HepG2 (cell line): Measurements from ENCODE around the gene IFT122. TPM values are rescaled to one million over a fixed set of nuclear protein-coding genes. Genes with fewer than 3 reads are reported as not detected.
A peak's percentile ranks its signal among the peaks of the same experiment; 100 is the strongest.

Experiments
- ATF7-NPFF ChIP-seq: sonication (generic); formaldehyde crosslinking; IDR thresholded peaks from 2 replicates; pipeline ENCODE4 v1.8.1; 2023; ENCODE audit warnings: mild to moderate bottlenecking, low read depth, missing genetic modification reagents, moderate library complexity
- FIP1L1 ChIP-seq: fragments of 200-400 bp; formaldehyde crosslinking; IDR thresholded peaks from 2 replicates; pipeline ENCODE4 v1.6.1; 2018; ENCODE audit warnings: low read depth, mild to moderate bottlenecking, low read length, moderate library complexity, borderline replicate concordance; ENCODE audit not compliant: insufficient read depth
- GTF3A ChIP-seq: sonication (generic); formaldehyde crosslinking; conservative IDR thresholded peaks from 2 replicates; pipeline ENCODE4 v1.4.0; 2020; ENCODE audit warnings: mild to moderate bottlenecking, missing genetic modification reagents
- IRF2 ChIP-seq: IDR thresholded peaks from 2 replicates; pipeline ENCODE4 v1.6.1; 2018; ENCODE audit warnings: missing genetic modification reagents, missing compliant biosample characterization
- MYNN ChIP-seq: sonication (generic); formaldehyde crosslinking; IDR thresholded peaks from 2 replicates; pipeline ENCODE4 v1.4.0; 2020; ENCODE audit warnings: mild to moderate bottlenecking, low read depth, missing genetic modification reagents
- NFYC ChIP-seq: IDR thresholded peaks from 2 replicates; pipeline ENCODE4 v1.6.1; 2016; ENCODE audit warnings: missing genetic modification reagents, missing compliant biosample characterization
- PHB2 ChIP-seq: fragments of 450-650 bp; IDR thresholded peaks from 2 replicates; pipeline ENCODE4 v1.6.1; 2018; ENCODE audit not compliant: partially characterized antibody
- SRF ChIP-seq: IDR thresholded peaks from 2 replicates; pipeline ENCODE4 v1.6.1; 2011; ENCODE audit warnings: mild to moderate bottlenecking, low read depth, low read length, moderate library complexity
- WIZ ChIP-seq: sonication (generic); formaldehyde crosslinking; IDR thresholded peaks from 2 replicates; pipeline ENCODE4 v1.5.1; 2020; ENCODE audit warnings: mild to moderate bottlenecking, missing genetic modification reagents
- ZBTB3 ChIP-seq: sonication (generic); formaldehyde crosslinking; IDR thresholded peaks from 2 replicates; pipeline ENCODE4 v1.4.0; 2020; ENCODE audit warnings: low read depth, mild to moderate bottlenecking, moderate library complexity, missing genetic modification reagents, borderline replicate concordance
- ZNF205 ChIP-seq: IDR thresholded peaks from 2 replicates; pipeline ENCODE4 v1.6.1; 2018; ENCODE audit warnings: missing biosample characterization, missing genetic modification reagents
- ZNF232 ChIP-seq: sonication (generic); formaldehyde crosslinking; IDR thresholded peaks from 2 replicates; pipeline ENCODE4 v1.4.0; 2020; ENCODE audit warnings: missing genetic modification reagents, borderline replicate concordance
- ZNF234 ChIP-seq: sonication (generic); formaldehyde crosslinking; conservative IDR thresholded peaks from 2 replicates; pipeline ENCODE4 v1.5.1; 2020; ENCODE audit warnings: mild to moderate bottlenecking, missing genetic modification reagents
- ZNF431 ChIP-seq: sonication (generic); formaldehyde crosslinking; IDR thresholded peaks from 2 replicates; pipeline ENCODE4 v1.9.0; 2022; ENCODE audit warnings: missing genetic modification reagents, low read depth, mild to moderate bottlenecking, borderline replicate concordance
- ZNF619 ChIP-seq: sonication (generic); formaldehyde crosslinking; IDR thresholded peaks from 2 replicates; pipeline ENCODE4 v1.4.0; 2020; ENCODE audit warnings: mild to moderate bottlenecking, missing genetic modification reagents
- polyA plus RNA-seq, 8 experiments: library from polyadenylated mRNA; depleted of rRNA in 3 of 8; stranded (reverse) in 7 of 8; unstranded in 1 of 8; fragments of >200 nt; fragmentation: Illumina TruSeq in 4 of 8; extraction: Trizol in 4 of 8; gene quantifications; 2 replicates each; pipeline versions ENCODE4 v1.2.1 to v1.2.3, GENCODE V29; 2011 to 2016; ENCODE audit warnings: low read depth in 4 of 8, missing spikeins in 1 of 8, mixed read lengths in 1 of 8; ENCODE audit not compliant: insufficient read depth in 1 of 8
- total RNA-seq, 5 experiments: library from RNA; depleted of rRNA; stranded (reverse); fragments of >200 nt; fragmentation: Illumina TruSeq; extraction: Trizol; gene quantifications; 2 replicates each; pipeline ENCODE4 v1.2.3, GENCODE V29; 2016; ENCODE audit warnings: low read depth in 1 of 5
- TF ChIP-seq, protein P1 (sequence below): IDR thresholded peaks from 2 replicates; pipeline ENCODE4 v1.6.1; 2016; ENCODE audit warnings: low read depth, missing genetic modification reagents, missing compliant biosample characterization
- TF ChIP-seq, protein P2 (sequence below): sonication (generic); formaldehyde crosslinking; conservative IDR thresholded peaks from 2 replicates; pipeline ENCODE4 v1.8.1; 2023; ENCODE audit warnings: missing genetic modification reagents
- TF ChIP-seq, protein P3 (sequence below): sonication (generic); formaldehyde crosslinking; IDR thresholded peaks from 2 replicates; pipeline ENCODE4 v1.4.0; 2020; ENCODE audit warnings: missing genetic modification reagents
- TF ChIP-seq, protein P4 (sequence below): sonication (generic); formaldehyde crosslinking; IDR thresholded peaks from 2 replicates; pipeline ENCODE4 v1.5.0; 2020; ENCODE audit warnings: mild to moderate bottlenecking, missing genetic modification reagents
- TF ChIP-seq, protein P5 (sequence below): sonication (generic); formaldehyde crosslinking; IDR thresholded peaks from 2 replicates; pipeline ENCODE4 v1.4.0; 2020; ENCODE audit warnings: missing genetic modification reagents

The IFT122 gene
- total and polyA plus RNA-seq, 2 of the 13 experiments (the other 11 are each of a cell fraction or from before 2014, with no cell fraction given), result 10.1 to 10.3 TPM

DNA sequence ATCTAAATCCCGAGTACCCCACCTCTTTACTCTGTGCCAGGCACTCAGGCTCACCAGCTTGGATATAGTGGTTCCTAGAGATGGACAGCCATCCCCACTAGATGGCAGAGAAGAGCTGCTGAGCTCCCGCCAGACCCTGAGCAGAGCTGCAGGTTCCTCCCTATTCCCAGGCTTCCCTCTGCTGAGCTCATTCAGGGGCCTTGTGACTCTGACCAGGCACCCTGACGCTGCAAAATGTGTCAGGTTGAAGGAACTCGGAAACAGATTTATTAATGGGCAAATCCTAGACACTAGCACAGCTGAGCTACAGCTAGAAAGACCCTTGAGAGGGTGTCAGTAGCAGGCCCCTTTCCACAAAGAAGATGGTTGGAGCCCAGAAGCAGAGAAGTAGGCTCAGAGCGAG, 50.2 kb downstream of the IFT122 start (continued):
- TF ChIP-seq, protein P1, sequence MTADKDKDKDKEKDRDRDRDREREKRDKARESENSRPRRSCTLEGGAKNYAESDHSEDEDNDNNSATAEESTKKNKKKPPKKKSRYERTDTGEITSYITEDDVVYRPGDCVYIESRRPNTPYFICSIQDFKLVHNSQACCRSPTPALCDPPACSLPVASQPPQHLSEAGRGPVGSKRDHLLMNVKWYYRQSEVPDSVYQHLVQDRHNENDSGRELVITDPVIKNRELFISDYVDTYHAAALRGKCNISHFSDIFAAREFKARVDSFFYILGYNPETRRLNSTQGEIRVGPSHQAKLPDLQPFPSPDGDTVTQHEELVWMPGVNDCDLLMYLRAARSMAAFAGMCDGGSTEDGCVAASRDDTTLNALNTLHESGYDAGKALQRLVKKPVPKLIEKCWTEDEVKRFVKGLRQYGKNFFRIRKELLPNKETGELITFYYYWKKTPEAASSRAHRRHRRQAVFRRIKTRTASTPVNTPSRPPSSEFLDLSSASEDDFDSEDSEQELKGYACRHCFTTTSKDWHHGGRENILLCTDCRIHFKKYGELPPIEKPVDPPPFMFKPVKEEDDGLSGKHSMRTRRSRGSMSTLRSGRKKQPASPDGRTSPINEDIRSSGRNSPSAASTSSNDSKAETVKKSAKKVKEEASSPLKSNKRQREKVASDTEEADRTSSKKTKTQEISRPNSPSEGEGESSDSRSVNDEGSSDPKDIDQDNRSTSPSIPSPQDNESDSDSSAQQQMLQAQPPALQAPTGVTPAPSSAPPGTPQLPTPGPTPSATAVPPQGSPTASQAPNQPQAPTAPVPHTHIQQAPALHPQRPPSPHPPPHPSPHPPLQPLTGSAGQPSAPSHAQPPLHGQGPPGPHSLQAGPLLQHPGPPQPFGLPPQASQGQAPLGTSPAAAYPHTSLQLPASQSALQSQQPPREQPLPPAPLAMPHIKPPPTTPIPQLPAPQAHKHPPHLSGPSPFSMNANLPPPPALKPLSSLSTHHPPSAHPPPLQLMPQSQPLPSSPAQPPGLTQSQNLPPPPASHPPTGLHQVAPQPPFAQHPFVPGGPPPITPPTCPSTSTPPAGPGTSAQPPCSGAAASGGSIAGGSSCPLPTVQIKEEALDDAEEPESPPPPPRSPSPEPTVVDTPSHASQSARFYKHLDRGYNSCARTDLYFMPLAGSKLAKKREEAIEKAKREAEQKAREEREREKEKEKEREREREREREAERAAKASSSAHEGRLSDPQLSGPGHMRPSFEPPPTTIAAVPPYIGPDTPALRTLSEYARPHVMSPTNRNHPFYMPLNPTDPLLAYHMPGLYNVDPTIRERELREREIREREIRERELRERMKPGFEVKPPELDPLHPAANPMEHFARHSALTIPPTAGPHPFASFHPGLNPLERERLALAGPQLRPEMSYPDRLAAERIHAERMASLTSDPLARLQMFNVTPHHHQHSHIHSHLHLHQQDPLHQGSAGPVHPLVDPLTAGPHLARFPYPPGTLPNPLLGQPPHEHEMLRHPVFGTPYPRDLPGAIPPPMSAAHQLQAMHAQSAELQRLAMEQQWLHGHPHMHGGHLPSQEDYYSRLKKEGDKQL, result no peak
- TF ChIP-seq, protein P2, sequence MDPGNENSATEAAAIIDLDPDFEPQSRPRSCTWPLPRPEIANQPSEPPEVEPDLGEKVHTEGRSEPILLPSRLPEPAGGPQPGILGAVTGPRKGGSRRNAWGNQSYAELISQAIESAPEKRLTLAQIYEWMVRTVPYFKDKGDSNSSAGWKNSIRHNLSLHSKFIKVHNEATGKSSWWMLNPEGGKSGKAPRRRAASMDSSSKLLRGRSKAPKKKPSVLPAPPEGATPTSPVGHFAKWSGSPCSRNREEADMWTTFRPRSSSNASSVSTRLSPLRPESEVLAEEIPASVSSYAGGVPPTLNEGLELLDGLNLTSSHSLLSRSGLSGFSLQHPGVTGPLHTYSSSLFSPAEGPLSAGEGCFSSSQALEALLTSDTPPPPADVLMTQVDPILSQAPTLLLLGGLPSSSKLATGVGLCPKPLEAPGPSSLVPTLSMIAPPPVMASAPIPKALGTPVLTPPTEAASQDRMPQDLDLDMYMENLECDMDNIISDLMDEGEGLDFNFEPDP (CRISPR knock-in tag), result no peak
- TF ChIP-seq WIZ (CRISPR knock-in tag), result no peak
- no peak for TF ChIP-seq FIP1L1
- TF ChIP-seq ZBTB3 (CRISPR knock-in tag), result no peak
- TF ChIP-seq MYNN (CRISPR knock-in tag), result no peak
- no peak for TF ChIP-seq GTF3A (CRISPR knock-in tag)
- no peak for TF ChIP-seq PHB2
- no peak for TF ChIP-seq ZNF232
- TF ChIP-seq ZNF234 (CRISPR knock-in tag), result no peak
- no peak for TF ChIP-seq SRF
- no peak for TF ChIP-seq ZNF431 (CRISPR knock-in tag)
- TF ChIP-seq ATF7-NPFF (CRISPR knock-in tag), result no peak
- no peak for TF ChIP-seq ZNF619 (CRISPR knock-in tag)
- no peak for TF ChIP-seq NFYC (CRISPR knock-in tag)
- TF ChIP-seq, protein P3, sequence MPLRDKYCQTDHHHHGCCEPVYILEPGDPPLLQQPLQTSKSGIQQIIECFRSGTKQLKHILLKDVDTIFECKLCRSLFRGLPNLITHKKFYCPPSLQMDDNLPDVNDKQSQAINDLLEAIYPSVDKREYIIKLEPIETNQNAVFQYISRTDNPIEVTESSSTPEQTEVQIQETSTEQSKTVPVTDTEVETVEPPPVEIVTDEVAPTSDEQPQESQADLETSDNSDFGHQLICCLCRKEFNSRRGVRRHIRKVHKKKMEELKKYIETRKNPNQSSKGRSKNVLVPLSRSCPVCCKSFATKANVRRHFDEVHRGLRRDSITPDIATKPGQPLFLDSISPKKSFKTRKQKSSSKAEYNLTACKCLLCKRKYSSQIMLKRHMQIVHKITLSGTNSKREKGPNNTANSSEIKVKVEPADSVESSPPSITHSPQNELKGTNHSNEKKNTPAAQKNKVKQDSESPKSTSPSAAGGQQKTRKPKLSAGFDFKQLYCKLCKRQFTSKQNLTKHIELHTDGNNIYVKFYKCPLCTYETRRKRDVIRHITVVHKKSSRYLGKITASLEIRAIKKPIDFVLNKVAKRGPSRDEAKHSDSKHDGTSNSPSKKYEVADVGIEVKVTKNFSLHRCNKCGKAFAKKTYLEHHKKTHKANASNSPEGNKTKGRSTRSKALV (CRISPR knock-in tag), result no peak
- TF ChIP-seq, protein P4, sequence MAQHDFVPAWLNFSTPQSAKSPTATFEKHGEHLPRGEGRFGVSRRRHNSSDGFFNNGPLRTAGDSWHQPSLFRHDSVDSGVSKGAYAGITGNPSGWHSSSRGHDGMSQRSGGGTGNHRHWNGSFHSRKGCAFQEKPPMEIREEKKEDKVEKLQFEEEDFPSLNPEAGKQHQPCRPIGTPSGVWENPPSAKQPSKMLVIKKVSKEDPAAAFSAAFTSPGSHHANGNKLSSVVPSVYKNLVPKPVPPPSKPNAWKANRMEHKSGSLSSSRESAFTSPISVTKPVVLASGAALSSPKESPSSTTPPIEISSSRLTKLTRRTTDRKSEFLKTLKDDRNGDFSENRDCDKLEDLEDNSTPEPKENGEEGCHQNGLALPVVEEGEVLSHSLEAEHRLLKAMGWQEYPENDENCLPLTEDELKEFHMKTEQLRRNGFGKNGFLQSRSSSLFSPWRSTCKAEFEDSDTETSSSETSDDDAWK (CRISPR knock-in tag), result no peak
- TF ChIP-seq IRF2 (CRISPR knock-in tag), result peak; percentile 84
- TF ChIP-seq, protein P5, sequence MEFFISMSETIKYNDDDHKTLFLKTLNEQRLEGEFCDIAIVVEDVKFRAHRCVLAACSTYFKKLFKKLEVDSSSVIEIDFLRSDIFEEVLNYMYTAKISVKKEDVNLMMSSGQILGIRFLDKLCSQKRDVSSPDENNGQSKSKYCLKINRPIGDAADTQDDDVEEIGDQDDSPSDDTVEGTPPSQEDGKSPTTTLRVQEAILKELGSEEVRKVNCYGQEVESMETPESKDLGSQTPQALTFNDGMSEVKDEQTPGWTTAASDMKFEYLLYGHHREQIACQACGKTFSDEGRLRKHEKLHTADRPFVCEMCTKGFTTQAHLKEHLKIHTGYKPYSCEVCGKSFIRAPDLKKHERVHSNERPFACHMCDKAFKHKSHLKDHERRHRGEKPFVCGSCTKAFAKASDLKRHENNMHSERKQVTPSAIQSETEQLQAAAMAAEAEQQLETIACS (CRISPR knock-in tag), result no peak
- 0 out of 2 replicates have a peak, but pooled peaks have one; percentile 44 for TF ChIP-seq ZNF205 (CRISPR knock-in tag)
